CD4-positive, alpha-beta memory T cell (primary cell): ENCODE data around the gene KLHL1. TPM values are rescaled to one million over a fixed set of nuclear protein-coding genes. Genes with fewer than 3 reads are reported as not detected.

Source experiments
- CTCF ChIA-PET: fragments of 350-600 bp; sonication (Branson Sonifier 250); formaldehyde crosslinking; loops from one replicate; lab custom pipeline; 2021; ENCODE audit warnings: inconsistent platforms; ENCODE audit not compliant: partially characterized antibody; lab: Charles Lee
- POLR2A ChIA-PET: fragments of 350-600 bp; sonication (Branson Sonifier 250); formaldehyde crosslinking; loops from one replicate; lab custom pipeline; 2021; ENCODE audit not compliant: partially characterized antibody; lab: Charles Lee
- DNase-seq, 5 donors: peaks; one replicate each; pipeline versions ENCODE4 v3.0.0 to v3.0.0-alpha.2; 2020 to 2022; ENCODE audit warnings: mixed read lengths in 1 of 5
- H3K27ac ChIP-seq: one replicate; pipeline ENCODE4 v1.7.0; 2013; ENCODE audit warnings: low read depth, low read length
- H3K27me3 ChIP-seq: 2 replicates; pipeline ENCODE4 v1.7.0; 2013; ENCODE audit warnings: mild to moderate bottlenecking, low read length, moderate library complexity; ENCODE audit not compliant: insufficient read depth
- H3K36me3 ChIP-seq: 2 replicates; pipeline ENCODE4 v1.7.0; 2013; ENCODE audit warnings: mild to moderate bottlenecking, low read length, moderate library complexity; ENCODE audit not compliant: insufficient read depth
- H3K4me1 ChIP-seq: 2 replicates; pipeline ENCODE4 v1.7.0; 2013; ENCODE audit warnings: mild to moderate bottlenecking, low read length, moderate library complexity; ENCODE audit not compliant: insufficient read depth
- H3K4me3 ChIP-seq, 2 donors: one replicate each; pipeline ENCODE4 v1.7.0; 2013; ENCODE audit warnings: low read length in 2 of 2, mild to moderate bottlenecking in 1 of 2
- H3K9me3 ChIP-seq, 2 donors: one replicate each; pipeline ENCODE4 v1.7.0; 2013; ENCODE audit warnings: low read length in 2 of 2, control low read depth in 1 of 2; ENCODE audit not compliant: control insufficient read depth in 1 of 2
- H3K27ac Mint-ChIP-seq, 7 donors: one replicate each; pipeline ENCODE4 v1.8.0; 2020 to 2021; ENCODE audit warnings: mixed read lengths in 7 of 7, mild to moderate bottlenecking in 6 of 7, inconsistent platforms in 3 of 7, moderate library complexity in 3 of 7
- H3K27me3 Mint-ChIP-seq, 2 donors: one replicate each; pipeline ENCODE4 v1.8.0; 2020 to 2021; ENCODE audit warnings: mixed read lengths in 2 of 2
- H3K36me3 Mint-ChIP-seq, 2 donors: one replicate each; pipeline ENCODE4 v1.8.0; 2020 to 2021; ENCODE audit warnings: mixed read lengths in 2 of 2, inconsistent platforms in 1 of 2, mild to moderate bottlenecking in 1 of 2
- H3K4me1 Mint-ChIP-seq, 4 donors: one replicate each; pipeline ENCODE4 v1.8.0; 2020 to 2021; ENCODE audit warnings: mixed read lengths in 4 of 4, mild to moderate bottlenecking in 1 of 4
- H3K4me3 Mint-ChIP-seq, 8 donors: one replicate each; pipeline ENCODE4 v1.8.0; 2020 to 2021; ENCODE audit warnings: mixed read lengths in 8 of 8, mild to moderate bottlenecking in 7 of 8, moderate library complexity in 6 of 8, inconsistent platforms in 3 of 8
- H3K9me3 Mint-ChIP-seq, 8 donors: one replicate each; pipeline ENCODE4 v1.8.0; 2020 to 2021; ENCODE audit warnings: mixed read lengths in 8 of 8, mild to moderate bottlenecking in 5 of 8, inconsistent platforms in 3 of 8, moderate library complexity in 1 of 8
- intact Hi-C: fragments of 100-400 bp; cut with micrococcal nuclease; formaldehyde crosslinking; loops from one replicate; pipeline ENCODE4 v1.15.1; 2023
- polyA plus RNA-seq, 2 donors: library from polyadenylated mRNA; unstranded; fragments of 300-500 nt; fragmentation: Illumina TruSeq; gene quantifications; one replicate each; pipeline ENCODE4 v1.2.3, GENCODE V29; 2021
- total RNA-seq, 2 experiments: library from RNA; stranded (reverse); gene quantifications; one replicate each; pipeline ENCODE4 v1.2.3, GENCODE V29; 2021

Gene KLHL1
- total and polyA plus RNA-seq, 4 experiments from 2014 or later = not detected

GRCh38 chr13:69928262-69928661, 180.0 kb downstream of the KLHL1 start:
- H3K9me3 Mint-ChIP-seq = peaks cover 0 to 7% (median 3%) of the 10 kb centered on the region in 8 donors
- Histone ChIP-seq H3K9me3 (no peaks in the 10 kb centered on the region), H3K27ac (no peak overlapping the region), H3K4me1 (no peaks in the 10 kb centered on the region), H3K4me3 (no peak overlapping the region), H3K27me3 (no peaks in the 10 kb centered on the region), H3K36me3 (no peaks in the 10 kb centered on the region)
- intact Hi-C loops = no loop called here
- H3K4me3 Mint-ChIP-seq = no peak overlapping the region
- ChIA-PET CTCF (no interaction called here), POLR2A (no interaction called here)
- DNase-seq = no peak
- H3K36me3 Mint-ChIP-seq = no peaks in the 10 kb centered on the region
- H3K27ac Mint-ChIP-seq = no peak overlapping the region
- no peaks in the 10 kb centered on the region for H3K4me1 Mint-ChIP-seq
- no peaks in the 10 kb centered on the region for H3K27me3 Mint-ChIP-seq

- CTCF ChIA-PET = no interaction called here
- no peak for DNase-seq
- Mint-ChIP-seq H3K9me3 (peaks cover 0 to 11% (median 3%) of the 10 kb centered on the region in 8 donors), H3K4me3 (no peak overlapping the region), H3K36me3 (no peaks in the 10 kb centered on the region), H3K4me1 (no peaks in the 10 kb centered on the region), H3K27ac (no peak overlapping the region), H3K27me3 (no peaks in the 10 kb centered on the region)
- intact Hi-C loops = no loop called here
- H3K9me3 ChIP-seq = no peaks in the 10 kb centered on the region
- POLR2A ChIA-PET = no interaction called here
- no peak overlapping the region for H3K27ac ChIP-seq
- no peaks in the 10 kb centered on the region for H3K36me3 ChIP-seq
- no peaks in the 10 kb centered on the region for H3K4me1 ChIP-seq
- no peaks in the 10 kb centered on the region for H3K27me3 ChIP-seq
- H3K4me3 ChIP-seq = no peak overlapping the region
Observed at GRCh38 chr13:69921156-69921555, 187.1 kb downstream of the KLHL1 start.

- Histone ChIP-seq H3K27me3 (no peaks in the 10 kb centered on the region), H3K4me3 (no peak overlapping the region), H3K4me1 (no peaks in the 10 kb centered on the region), H3K36me3 (no peaks in the 10 kb centered on the region), H3K9me3 (no peaks in the 10 kb centered on the region), H3K27ac (no peak overlapping the region)
- no peak overlapping the region for H3K4me3 Mint-ChIP-seq
- DNase-seq = no peak
- CTCF ChIA-PET = no interaction called here
- H3K27ac Mint-ChIP-seq = no peak overlapping the region
- POLR2A ChIA-PET = no interaction called here
- no peaks in the 10 kb centered on the region for H3K36me3 Mint-ChIP-seq
- peaks cover 0 to 10% (median 7%) of the 10 kb centered on the region in 8 donors for H3K9me3 Mint-ChIP-seq
- no peaks in the 10 kb centered on the region for H3K27me3 Mint-ChIP-seq
- intact Hi-C loops = no loop called here
- H3K4me1 Mint-ChIP-seq = no peaks in the 10 kb centered on the region
Observed at GRCh38 chr13:69912630-69913029, 195.6 kb downstream of the KLHL1 start.

DNA sequence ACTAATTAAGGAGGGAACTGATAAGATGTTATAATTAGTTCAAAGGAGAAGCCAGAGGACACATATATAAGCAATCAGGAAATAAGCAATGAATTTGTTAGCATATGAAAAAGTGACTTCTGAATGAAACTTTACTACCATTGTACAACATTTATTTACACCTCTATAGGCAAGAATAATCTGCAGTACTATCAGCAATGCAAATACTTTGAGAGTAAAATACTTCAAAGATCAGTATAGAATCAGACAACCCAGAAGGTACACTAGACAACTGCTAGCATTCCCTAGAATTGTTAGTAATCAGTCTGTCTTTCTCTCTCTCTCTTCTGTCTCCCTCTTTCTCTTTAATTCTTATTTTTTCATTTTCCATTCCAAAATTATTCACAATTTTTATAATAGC, 197.5 kb downstream of the KLHL1 start:
- Histone ChIP-seq H3K27me3 (no peaks in the 10 kb centered on the region), H3K4me1 (no peaks in the 10 kb centered on the region), H3K27ac (no peak overlapping the region), H3K9me3 (no peaks in the 10 kb centered on the region), H3K36me3 (no peaks in the 10 kb centered on the region), H3K4me3 (no peak overlapping the region)
- ChIA-PET POLR2A (no interaction called here), CTCF (no interaction called here)
- no peaks in the 10 kb centered on the region for H3K4me1 Mint-ChIP-seq
- peaks cover 0 to 11% (median 8%) of the 10 kb centered on the region in 8 donors for H3K9me3 Mint-ChIP-seq
- no peak overlapping the region for H3K4me3 Mint-ChIP-seq
- H3K36me3 Mint-ChIP-seq = no peaks in the 10 kb centered on the region
- intact Hi-C loops = no loop called here
- no peaks in the 10 kb centered on the region for H3K27me3 Mint-ChIP-seq
- no peak for DNase-seq
- no peak overlapping the region for H3K27ac Mint-ChIP-seq

- Histone ChIP-seq H3K36me3 (no peaks in the 10 kb centered on the region), H3K9me3 (no peaks in the 10 kb centered on the region), H3K27ac (no peak overlapping the region), H3K4me3 (no peak overlapping the region), H3K27me3 (no peaks in the 10 kb centered on the region), H3K4me1 (no peaks in the 10 kb centered on the region)
- Mint-ChIP-seq H3K9me3 (peaks cover 0 to 15% (median 8%) of the 10 kb centered on the region in 8 donors), H3K36me3 (no peaks in the 10 kb centered on the region), H3K4me3 (no peak overlapping the region), H3K4me1 (no peaks in the 10 kb centered on the region), H3K27ac (no peak overlapping the region), H3K27me3 (no peaks in the 10 kb centered on the region)
- no peak for DNase-seq
- intact Hi-C loops = no loop called here
- ChIA-PET POLR2A (no interaction called here), CTCF (no interaction called here)
Observed at GRCh38 chr13:69904784-69905183, 203.5 kb downstream of the KLHL1 start.

DNA sequence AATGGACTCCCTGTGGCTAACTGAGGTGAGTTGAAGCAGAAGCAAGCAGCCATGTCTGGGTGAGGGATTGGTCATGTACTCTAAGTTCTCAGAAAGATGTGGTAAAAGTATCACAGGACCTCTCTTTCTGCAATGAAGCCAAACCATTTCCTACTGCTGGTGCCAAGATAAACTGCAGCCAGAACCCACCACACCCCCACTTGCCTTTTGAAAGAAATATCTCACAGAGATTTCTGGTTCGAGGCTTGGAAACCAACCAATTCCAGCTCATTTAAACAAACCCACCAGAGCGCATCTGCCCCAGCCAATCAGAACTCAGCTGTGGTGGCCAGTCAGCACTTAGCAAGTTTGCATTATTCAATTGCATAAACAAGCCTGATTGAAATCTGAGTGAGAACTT, 205.2 kb downstream of the KLHL1 start:
- Histone ChIP-seq H3K36me3 (no peaks in the 10 kb centered on the region), H3K4me3 (no peak overlapping the region), H3K27me3 (no peaks in the 10 kb centered on the region), H3K4me1 (no peaks in the 10 kb centered on the region), H3K9me3 (no peaks in the 10 kb centered on the region), H3K27ac (no peak overlapping the region)
- H3K4me1 Mint-ChIP-seq = no peaks in the 10 kb centered on the region
- H3K9me3 Mint-ChIP-seq = peaks cover 0 to 16% (median 7%) of the 10 kb centered on the region in 8 donors
- no peak overlapping the region for H3K4me3 Mint-ChIP-seq
- H3K27me3 Mint-ChIP-seq = no peaks in the 10 kb centered on the region
- no peaks in the 10 kb centered on the region for H3K36me3 Mint-ChIP-seq
- no peak overlapping the region for H3K27ac Mint-ChIP-seq
- no peak for DNase-seq
- intact Hi-C loops = no loop called here
- ChIA-PET POLR2A (no interaction called here), CTCF (no interaction called here)

- POLR2A ChIA-PET = no interaction called here
- Histone ChIP-seq H3K27ac (no peak overlapping the region), H3K36me3 (no peaks in the 10 kb centered on the region), H3K4me3 (no peak overlapping the region), H3K9me3 (no peaks in the 10 kb centered on the region), H3K27me3 (no peaks in the 10 kb centered on the region), H3K4me1 (no peaks in the 10 kb centered on the region)
- DNase-seq = no peak
- Mint-ChIP-seq H3K4me3 (no peak overlapping the region), H3K27me3 (no peaks in the 10 kb centered on the region), H3K27ac (no peak overlapping the region), H3K36me3 (no peaks in the 10 kb centered on the region), H3K9me3 (peaks cover 0 to 6% (median under 1%) of the 10 kb centered on the region in 8 donors), H3K4me1 (no peaks in the 10 kb centered on the region)
- CTCF ChIA-PET = no interaction called here
- intact Hi-C loops = no loop called here
Observed at GRCh38 chr13:69882451-69882850, 225.8 kb downstream of the KLHL1 start.

DNA sequence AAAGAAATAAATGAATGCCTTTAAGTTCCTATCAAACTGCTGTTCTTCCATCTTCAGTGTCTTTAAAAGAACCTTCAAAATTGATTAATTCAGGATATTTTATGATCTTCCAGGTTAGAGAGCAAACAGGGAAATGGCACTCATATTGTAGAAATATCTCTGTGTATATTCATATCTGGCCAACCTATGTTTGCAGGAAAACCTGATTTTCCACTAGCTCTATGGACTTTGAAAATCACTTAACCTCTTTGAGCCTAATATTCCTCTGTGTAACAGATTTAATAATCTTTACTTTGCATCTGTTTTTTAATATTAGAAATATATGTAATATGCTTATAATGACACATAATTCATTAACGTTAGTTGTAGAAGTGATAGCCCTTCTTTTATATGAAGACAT, 228.3 kb downstream of the KLHL1 start:
- no peak for DNase-seq
- intact Hi-C loops = no loop called here
- no peak overlapping the region for H3K27ac Mint-ChIP-seq

More for the DNA sequence above, 228.3 kb downstream of the KLHL1 start:
- no peaks in the 10 kb centered on the region for H3K4me1 ChIP-seq
- H3K9me3 ChIP-seq = no peaks in the 10 kb centered on the region
- H3K36me3 Mint-ChIP-seq = no peaks in the 10 kb centered on the region
- H3K4me3 ChIP-seq = no peak overlapping the region
- no peaks in the 10 kb centered on the region for H3K36me3 ChIP-seq
- ChIA-PET CTCF (no interaction called here), POLR2A (no interaction called here)
- peaks cover 0 to 5% (median under 1%) of the 10 kb centered on the region in 8 donors for H3K9me3 Mint-ChIP-seq
- no peaks in the 10 kb centered on the region for H3K4me1 Mint-ChIP-seq
- H3K27ac ChIP-seq = no peak overlapping the region
- H3K4me3 Mint-ChIP-seq = no peak overlapping the region
- no peaks in the 10 kb centered on the region for H3K27me3 Mint-ChIP-seq
- no peaks in the 10 kb centered on the region for H3K27me3 ChIP-seq
